HCT116 (cell line): ENCODE measurements around the gene SDCBP2. TPM values are rescaled to one million over a fixed set of nuclear protein-coding genes. Genes with fewer than 3 reads are reported as not detected.
A peak's percentile ranks its signal among the peaks of the same experiment; 100 is the strongest.

ENCODE experiments used
- ATAC-seq: fragments of 200-7000 bp; cut with Tn5 transposase; 2 replicates; pipeline ENCODE4 v1.9.1; 2020; ENCODE audit warnings: mild to moderate bottlenecking, moderate library complexity
- BruUV-seq: library from RNA; stranded (reverse); fragments of 400-500 nt; replicated peaks from 2 replicates; lab custom pipeline; 2021; lab: Mats Ljungman, UMichigan
- CTCF ChIA-PET: fragments of 300-600 bp; sonication (Branson Sonifier 250); formaldehyde crosslinking; loops from one replicate; lab custom pipeline; 2021; ENCODE audit warnings: antibody characterized with exemption; lab: Charles Lee
- POLR2A ChIA-PET: fragments of 300-600, 350-600 bp; sonication (Branson Sonifier 250); formaldehyde crosslinking; loops from one replicate; lab custom pipeline; 2021; ENCODE audit warnings: antibody characterized with exemption; lab: Charles Lee
- RAD21 ChIA-PET, 2 experiments: fragments of 300-600 bp; sonication (Branson Sonifier 250); formaldehyde crosslinking; loops; one replicate each; lab custom pipeline; 2023; ENCODE audit warnings: low total read pairs in 2 of 2; ENCODE audit not compliant: uncharacterized antibody in 2 of 2, unreplicated experiment in 2 of 2, low non-redundant PET in 1 of 2; lab: Charles Lee
- DNase-seq: peaks from one replicate; pipeline ENCODE4 v3.0.0-alpha.2; 2010; ENCODE audit warnings: low read depth, low spot score
- H2AFZ ChIP-seq: fragments of 200-600 bp; shearing (Covaris generic), sonication (generic); 2 replicates; pipeline ENCODE4 v1.6.1; 2017; ENCODE audit warnings: low read depth, mixed run types, mixed read lengths, antibody characterized with exemption, low read length; ENCODE audit not compliant: poor library complexity, severe bottlenecking
- H3K27ac ChIP-seq: 2 replicates; pipeline ENCODE4 v1.5.1; 2012; ENCODE audit warnings: low read depth, low read length
- H3K27me3 ChIP-seq: fragments of 200-600 bp; sonication (generic); 2 replicates; pipeline ENCODE4 v1.6.1; 2016; ENCODE audit warnings: mixed run types, low read length, mixed read lengths; ENCODE audit not compliant: insufficient read depth
- H3K36me3 ChIP-seq, 2 experiments: fragments of 200-500 bp in 1 of 2; fragments of 200-600 bp in 1 of 2; sonication (Bioruptor generic) in 1 of 2; sonication (generic) in 1 of 2; 2 replicates each; pipeline versions ENCODE4 v1.5.1 to v1.6.1; 2014 to 2016; ENCODE audit warnings: low read length in 2 of 2, inconsistent platforms in 1 of 2, mixed read lengths in 1 of 2, mixed run types in 1 of 2; ENCODE audit not compliant: insufficient read depth in 2 of 2, control insufficient read depth in 1 of 2
- H3K4me1 ChIP-seq, 2 experiments: fragments of 200-600 bp in 1 of 2; sonication (generic) in 1 of 2; 2 replicates each; pipeline versions ENCODE4 v1.5.1 to v1.6.1; 2012 to 2017; ENCODE audit warnings: low read length in 2 of 2, inconsistent platforms in 1 of 2, mild to moderate bottlenecking in 1 of 2, mixed read lengths in 1 of 2, mixed run types in 1 of 2, moderate library complexity in 1 of 2; ENCODE audit not compliant: insufficient read depth in 2 of 2, control insufficient read depth in 1 of 2
- H3K4me2 ChIP-seq: fragments of 200-600 bp; sonication (generic); 2 replicates; pipeline ENCODE4 v1.6.1; 2017; ENCODE audit warnings: mixed run types, low read length, mixed read lengths
- H3K4me3 ChIP-seq, 2 experiments: fragments of 200-600 bp in 1 of 2; sonication (generic) in 1 of 2; replicated peaks in 1 of 2; 2 replicates each; pipeline ENCODE4 v1.5.1; 2011 to 2016; ENCODE audit warnings: low read length in 2 of 2, control low read depth in 1 of 2, low read depth in 1 of 2, mild to moderate bottlenecking in 1 of 2, mixed read lengths in 1 of 2, mixed run types in 1 of 2
- H3K79me2 ChIP-seq: fragments of 200-600 bp; sonication (generic); 2 replicates; pipeline ENCODE4 v1.6.1; 2017; ENCODE audit warnings: mild to moderate bottlenecking, mixed run types, low read length, moderate library complexity, mixed read lengths; ENCODE audit not compliant: insufficient read depth
- H3K9ac ChIP-seq: fragments of 200-600 bp; sonication (generic); 2 replicates; pipeline ENCODE4 v1.6.1; 2016; ENCODE audit warnings: low read length, mixed read lengths
- H3K9me2 ChIP-seq: fragments of 200-600 bp; sonication (generic), shearing (Covaris generic); 2 replicates; pipeline ENCODE4 v1.6.1; 2017; ENCODE audit warnings: mixed run types, mild to moderate bottlenecking, moderate library complexity; ENCODE audit not compliant: insufficient read depth
- H3K9me3 ChIP-seq, 2 experiments: fragments of 200-500 bp in 1 of 2; fragments of 200-600 bp in 1 of 2; sonication (Bioruptor generic) in 1 of 2; sonication (generic) in 1 of 2; 2 replicates each; pipeline ENCODE4 v1.6.1; 2014 to 2017; ENCODE audit warnings: low read length in 2 of 2, mixed read lengths in 2 of 2, inconsistent platforms in 1 of 2, low read depth in 1 of 2, mild to moderate bottlenecking in 1 of 2, mixed run types in 1 of 2, moderate library complexity in 1 of 2; ENCODE audit not compliant: control insufficient read depth in 1 of 2, insufficient read depth in 1 of 2
- H4K20me1 ChIP-seq: fragments of 200-600 bp; sonication (generic), shearing (Covaris generic); 2 replicates; pipeline ENCODE4 v1.6.1; 2017; ENCODE audit warnings: mixed run types, mild to moderate bottlenecking, moderate library complexity; ENCODE audit not compliant: insufficient read depth
- ATF3 ChIP-seq: IDR thresholded peaks from 2 replicates; pipeline ENCODE4 v1.6.1; 2012
- CBX3 ChIP-seq: IDR thresholded peaks from 2 replicates; pipeline ENCODE4 v1.6.1; 2012; ENCODE audit warnings: low read depth
- CTCF ChIP-seq, 3 experiments: fragments of 200-600 bp in 1 of 3; sonication (generic) in 1 of 3; IDR thresholded peaks in 2 of 3; conservative IDR thresholded peaks in 1 of 3; 2 replicates each; pipeline ENCODE4 v1.5.1; 2012 to 2017; ENCODE audit warnings: low read depth in 2 of 3, low read length in 2 of 3, antibody characterized with exemption in 1 of 3, borderline replicate concordance in 1 of 3, control low read depth in 1 of 3, mild to moderate bottlenecking in 1 of 3, mixed read lengths in 1 of 3, mixed run types in 1 of 3, moderate library complexity in 1 of 3; ENCODE audit not compliant: insufficient read depth in 1 of 3
- EGR1 ChIP-seq: IDR thresholded peaks from 2 replicates; pipeline ENCODE4 v1.6.1; 2012; ENCODE audit warnings: low read depth
- ELF1 ChIP-seq: IDR thresholded peaks from 2 replicates; pipeline ENCODE4 v1.6.1; 2012; ENCODE audit warnings: low read depth, borderline replicate concordance
- EZH2 ChIP-seq: fragments of 200-600 bp; sonication (generic); IDR thresholded peaks from 2 replicates; pipeline ENCODE4 v1.6.1; 2017; ENCODE audit warnings: antibody characterized with exemption, mixed run types
- JUND ChIP-seq: IDR thresholded peaks from 2 replicates; pipeline ENCODE4 v1.6.1; 2012
- MAX ChIP-seq: IDR thresholded peaks from 2 replicates; pipeline ENCODE4 v1.6.1; 2012
- RAD21 ChIP-seq: IDR thresholded peaks from 2 replicates; pipeline ENCODE4 v1.6.1; 2012; ENCODE audit warnings: low read depth, mild to moderate bottlenecking
- SP1 ChIP-seq: IDR thresholded peaks from 2 replicates; pipeline ENCODE4 v1.6.1; 2012; ENCODE audit warnings: low read depth
- SRF ChIP-seq: IDR thresholded peaks from 2 replicates; pipeline ENCODE4 v1.6.1; 2012; ENCODE audit warnings: low read depth
- TCF7L2 ChIP-seq: IDR thresholded peaks from 2 replicates; pipeline ENCODE4 v1.7.0; 2011; ENCODE audit warnings: borderline replicate concordance, inconsistent platforms; ENCODE audit not compliant: insufficient read depth, insufficient read length; ENCODE audit errors: extremely low read depth
- YY1 ChIP-seq: IDR thresholded peaks from 2 replicates; pipeline ENCODE4 v1.6.1; 2011; ENCODE audit warnings: low read length, low read depth, moderate library complexity, mild to moderate bottlenecking; ENCODE audit not compliant: insufficient replicate concordance; ENCODE audit errors: extremely low read depth
- ZBTB33 ChIP-seq: IDR thresholded peaks from 2 replicates; pipeline ENCODE4 v1.6.1; 2011; ENCODE audit warnings: mild to moderate bottlenecking, low read length, moderate library complexity; ENCODE audit not compliant: insufficient replicate concordance; ENCODE audit errors: extremely low read depth
- ZFX ChIP-seq: fragments of 450-650 bp; IDR thresholded peaks from 2 replicates; pipeline ENCODE4 v1.6.1; 2017
- ZNF274 ChIP-seq: fragments of 200-500 bp; sonication (Bioruptor generic); IDR thresholded peaks from 2 replicates; pipeline ENCODE4 v1.6.1; 2014; ENCODE audit warnings: mild to moderate bottlenecking, low read depth, low read length, inconsistent platforms
- intact Hi-C: fragments of 100-400 bp; cut with micrococcal nuclease; formaldehyde crosslinking; loops from 2 replicates; pipeline ENCODE4 v1.10.0; 2022
- total RNA-seq: library from RNA; stranded (reverse); gene quantifications from one replicate; pipeline ENCODE4 v1.2.1, GENCODE V29; 2021; ENCODE audit not compliant: unreplicated experiment

The SDCBP2 gene
- total RNA-seq, 1 experiment from 2014 or later: 3.4 TPM

- no peak overlapping the region for H3K27ac ChIP-seq
- peak overlapping the region; percentile 99; the same call in 1 of the 2 replicates for H3K9ac ChIP-seq
- H3K4me1 ChIP-seq: peaks cover 32 to 52% of the 10 kb centered on the region in 2 experiments
- H2AFZ ChIP-seq: no peak overlapping the region
- H3K4me3 ChIP-seq: 0 out of 4 replicates have a peak overlapping the region, but pooled peaks of 1 of the 2 experiments have one; percentile 93
- BruUV-seq: no TSS peak
- ATAC-seq (no peak), DNase-seq (no peak)
- no peaks in the 10 kb centered on the region for H3K9me3 ChIP-seq
- H3K9me2 ChIP-seq: no peaks in the 10 kb centered on the region
- intact Hi-C loops: loop anchor here (5.0 kb wide), 2 partner anchors 65 to 140 kb away; partner anchors contain the start of genes FKBP1A and NSFL1C
- H3K36me3 ChIP-seq: no peaks in the 10 kb centered on the region
- CTCF ChIA-PET: interaction anchor here (0.5 kb wide), 1 partner anchor 113 kb away, joined by 3 read pairs; no protein-coding TSS in a partner anchor
- POLR2A ChIA-PET: no interaction called here
- H3K4me2 ChIP-seq: peak overlapping the region; percentile 94
- H4K20me1 ChIP-seq: no peaks in the 10 kb centered on the region
- RAD21 ChIA-PET: no interaction called here
- TF ChIP-seq ATF3: no peak
- no peak for TF ChIP-seq SP1
- TF ChIP-seq EZH2: no peak
- TF ChIP-seq YY1: no peak
- TF ChIP-seq EGR1: no peak
- no peak for TF ChIP-seq ZFX
- TF ChIP-seq ZNF274: no peak
- TF ChIP-seq RAD21: no peak
- no peak for TF ChIP-seq ELF1
- TF ChIP-seq ZBTB33: no peak
- TF ChIP-seq CTCF (IDR thresholded peaks at IDR 0.05 in 2 of 3, conservative IDR thresholded peaks at IDR 0.05 in 1 of 3; ENCODE audit: borderline replicate concordance in 1 of 3, insufficient read depth in 1 of 3, low read depth in 2 of 3, low read length in 2 of 3): no peak
- no peak for TF ChIP-seq CBX3
- TF ChIP-seq MAX: no peak
- TF ChIP-seq TCF7L2: no peak
- no peak for TF ChIP-seq JUND
- no peak for TF ChIP-seq SRF
- no peaks in the 10 kb centered on the region for H3K27me3 ChIP-seq
- H3K79me2 ChIP-seq: peaks cover 68% of the 10 kb centered on the region
Observed at GRCh38 chr20:1327241-1327653, 1.7 kb downstream of the SDCBP2 start.
